ENCODE data around the gene CPNE5. TPM values are rescaled to one million over a fixed set of nuclear protein-coding genes. Genes with fewer than 3 reads are reported as not detected.
"Not testable (repeated sequence)": the region's sequence is repeated elsewhere in the genome, so short reads cannot be mapped to it uniquely, and the experiment has no call there.

Gene CPNE5
- total RNA-seq, 1 donor from 2014 or later = 6.9 TPM

DNA sequence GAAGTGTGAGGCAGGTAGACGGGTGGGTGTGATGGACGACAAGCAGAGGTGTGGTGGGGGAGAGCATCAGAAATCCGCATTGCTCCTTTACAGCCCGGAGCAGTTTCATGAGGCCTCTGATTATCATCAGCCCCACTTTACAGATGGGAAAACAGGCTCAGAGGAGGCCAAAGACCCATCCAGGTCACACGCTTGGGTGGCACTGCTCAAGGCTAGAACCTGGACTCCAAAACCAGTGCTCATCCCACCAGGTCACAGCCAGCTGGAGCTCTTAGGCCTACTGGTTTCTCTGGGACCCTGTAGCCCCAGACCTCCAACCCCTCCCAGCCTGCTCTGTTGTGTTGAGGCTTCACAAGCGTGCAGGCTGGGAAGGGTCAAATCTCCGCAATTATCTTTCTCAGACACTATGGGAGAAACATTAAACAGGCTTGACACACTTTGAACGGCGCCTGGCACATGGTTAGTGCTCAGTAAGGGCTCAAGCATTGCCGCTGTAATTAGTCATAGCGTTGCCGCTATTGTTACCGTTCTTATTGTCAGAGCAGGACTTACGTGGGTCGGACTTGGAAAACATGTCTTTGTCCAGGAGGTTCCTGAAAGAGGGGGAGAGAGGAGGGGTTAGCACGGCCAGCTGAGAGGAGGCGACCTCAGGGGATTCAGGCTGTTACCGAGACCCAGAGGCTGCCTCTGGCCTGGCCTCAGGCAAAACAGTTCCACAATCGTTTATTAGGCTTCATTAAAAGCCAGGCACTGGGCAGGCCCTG is 16.6 kb downstream of the CPNE5 start:
- ATAC-seq (peak; percentile 15), DNase-seq (ENCODE audit: low spot score) (no peak)
- intact Hi-C loops (cut with DNase I) = no loop called here

DNA sequence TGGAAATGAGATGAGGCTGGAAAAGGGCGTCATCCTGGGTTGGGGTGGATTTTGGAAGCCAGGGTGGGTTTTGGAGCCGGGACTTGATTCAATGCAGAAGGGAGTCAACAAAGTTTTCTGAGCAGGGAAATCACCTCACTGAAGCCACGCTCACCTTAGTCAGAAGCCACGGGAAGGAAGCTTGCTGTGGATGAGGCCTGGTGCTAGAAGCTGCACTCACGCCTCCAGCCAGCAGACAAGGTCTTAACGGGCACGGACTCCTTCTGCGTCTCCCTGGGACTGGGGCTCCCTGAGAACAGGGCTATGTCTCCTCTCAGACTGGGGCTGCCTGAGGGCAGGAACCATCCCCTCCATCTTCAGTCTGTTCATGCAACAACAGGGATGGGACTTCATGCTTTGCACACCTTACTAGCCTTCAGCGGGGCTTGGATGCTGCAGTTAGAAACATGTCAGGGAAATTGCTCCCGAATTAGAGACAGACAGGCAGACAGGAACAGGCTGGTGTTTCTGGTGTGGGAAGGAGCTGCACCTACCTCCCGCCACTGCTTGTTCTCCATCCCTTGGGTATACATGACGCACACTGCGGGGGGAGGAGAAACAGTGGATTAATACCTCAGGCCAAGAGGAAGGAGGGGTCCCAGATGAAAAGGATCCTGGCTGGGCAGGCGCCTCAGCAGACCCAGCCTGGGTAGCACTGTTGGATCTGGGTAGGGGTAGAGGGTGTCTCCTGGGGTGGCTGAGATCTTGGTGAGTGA is 17.5 kb downstream of the CPNE5 start:
- intact Hi-C loops (cut with DNase I) = no loop called here
- DNase-seq (ENCODE audit: low spot score) (no peak), ATAC-seq (no peak)

DNA sequence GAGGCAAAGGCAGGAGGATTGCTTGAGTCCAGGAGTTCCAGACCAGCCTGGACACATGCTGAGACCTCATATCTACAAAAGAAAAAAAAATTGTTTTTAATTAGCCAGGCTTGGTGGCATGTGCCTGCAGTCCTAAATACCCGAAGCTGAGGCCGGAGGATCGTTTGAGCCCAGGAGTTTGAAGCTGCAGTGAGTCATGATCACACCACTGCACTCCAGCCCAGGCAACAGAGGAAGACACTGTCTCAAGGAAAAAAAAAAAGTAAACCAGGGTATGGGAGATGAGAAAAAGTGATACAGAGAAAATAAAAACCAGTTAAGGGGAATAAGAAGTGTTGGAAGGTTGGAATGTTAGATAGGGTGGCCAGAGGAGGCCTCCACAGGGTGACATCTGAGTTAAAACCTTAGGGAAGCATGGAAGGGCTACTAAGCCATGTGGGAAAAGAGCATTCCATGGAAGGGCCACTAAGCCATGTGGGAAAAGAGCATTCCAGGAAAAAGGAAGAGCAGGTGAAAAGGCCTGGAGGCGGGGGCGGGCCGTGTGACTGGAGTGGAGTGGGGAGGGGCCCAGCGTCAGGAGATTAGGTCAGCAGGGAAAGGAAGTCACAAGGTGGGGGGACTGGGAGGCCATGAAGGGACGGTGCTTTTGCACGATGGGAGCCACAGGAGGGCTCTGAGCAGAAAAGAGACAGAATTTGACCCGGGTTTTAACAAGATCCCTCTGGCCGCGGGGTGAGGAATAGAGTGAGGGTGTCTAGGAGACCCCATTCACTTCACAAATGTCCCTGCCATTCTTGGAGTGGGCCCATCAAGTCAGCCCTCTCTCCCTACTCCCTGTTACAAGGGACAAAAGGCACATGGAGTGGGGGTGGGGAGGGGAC is 18.3 kb downstream of the CPNE5 start:
- intact Hi-C loops (cut with DNase I) = no loop called here
- ATAC-seq (no peak), DNase-seq (ENCODE audit: low spot score) (no peak)

DNA sequence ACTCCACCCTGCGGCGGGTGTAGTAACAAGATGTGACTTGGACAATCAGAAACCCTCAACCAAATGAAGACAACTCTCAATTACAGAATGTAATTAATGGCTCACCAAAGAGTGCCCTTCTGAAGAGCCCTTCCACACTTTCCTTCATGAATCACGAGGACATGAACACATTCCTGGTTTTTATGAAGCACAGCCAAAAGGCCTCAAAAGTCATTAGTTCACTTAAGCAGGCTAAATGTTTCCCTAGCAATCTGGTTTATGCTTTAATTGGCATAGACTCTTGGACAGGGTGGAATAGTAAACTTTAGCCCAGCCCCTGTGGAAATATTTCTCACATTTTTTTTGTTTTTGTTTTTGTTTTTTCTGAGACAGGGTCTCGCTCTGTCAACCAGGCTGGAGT is 20.5 kb downstream of the CPNE5 start:
- ATAC-seq (peak; percentile 47), DNase-seq (ENCODE audit: low spot score) (no peak)
- intact Hi-C loops (cut with DNase I) = no loop called here

DNA sequence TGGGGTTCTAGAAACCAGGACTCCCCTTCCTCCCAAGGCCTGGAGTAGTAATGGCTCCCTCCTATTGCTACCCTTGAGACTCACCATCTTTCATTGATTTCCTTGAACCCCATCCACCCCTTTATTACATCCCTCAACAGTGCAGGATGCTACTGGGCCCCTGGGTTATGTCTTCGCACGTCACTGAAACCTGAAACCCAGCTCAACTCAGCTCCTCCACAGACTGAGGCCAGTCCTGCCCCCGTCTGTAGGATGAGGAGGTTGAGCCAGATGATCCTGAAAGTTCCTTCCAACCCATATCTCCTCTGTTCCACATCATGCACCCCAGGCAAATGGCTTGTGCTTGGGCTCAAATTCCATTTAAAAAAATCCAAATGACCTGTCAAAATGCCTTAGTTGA is 21.4 kb downstream of the CPNE5 start:
- ATAC-seq (no peak), DNase-seq (ENCODE audit: low spot score) (no peak)
- intact Hi-C loops (cut with DNase I) = no loop called here

DNA sequence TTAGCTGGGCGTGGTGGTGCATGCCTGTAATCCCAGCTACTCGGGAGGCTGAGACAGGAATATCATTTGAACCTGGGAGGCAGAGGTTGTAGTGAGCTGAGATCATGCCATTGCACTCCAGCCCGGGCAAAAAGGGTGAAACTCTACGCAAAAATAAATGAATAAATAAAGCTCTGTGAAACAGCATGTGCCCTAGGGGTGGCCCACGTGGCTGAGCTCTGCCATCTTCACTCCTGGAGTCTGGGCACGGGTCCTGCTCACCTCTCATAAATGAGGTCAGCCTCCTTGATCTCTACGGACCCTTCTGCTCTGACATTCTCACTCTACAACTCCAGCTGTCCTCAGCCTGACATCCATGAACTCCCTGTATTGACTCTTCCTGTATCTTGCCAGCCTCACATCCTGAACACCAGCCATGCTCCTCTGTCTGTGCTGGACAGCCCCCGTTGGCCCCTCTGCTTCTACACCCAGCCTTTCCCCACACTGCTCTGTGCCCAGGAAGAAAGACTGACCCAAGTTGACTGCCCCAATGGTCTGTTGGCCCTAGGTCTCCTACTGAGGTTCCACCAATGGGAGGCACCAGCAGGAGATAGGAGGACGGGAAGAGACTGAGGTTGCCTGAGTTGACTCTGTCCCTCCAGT is 21.9 kb downstream of the CPNE5 start:
- intact Hi-C loops (cut with DNase I) = no loop called here
- ATAC-seq (no peak), DNase-seq (ENCODE audit: low spot score) (no peak)

DNA sequence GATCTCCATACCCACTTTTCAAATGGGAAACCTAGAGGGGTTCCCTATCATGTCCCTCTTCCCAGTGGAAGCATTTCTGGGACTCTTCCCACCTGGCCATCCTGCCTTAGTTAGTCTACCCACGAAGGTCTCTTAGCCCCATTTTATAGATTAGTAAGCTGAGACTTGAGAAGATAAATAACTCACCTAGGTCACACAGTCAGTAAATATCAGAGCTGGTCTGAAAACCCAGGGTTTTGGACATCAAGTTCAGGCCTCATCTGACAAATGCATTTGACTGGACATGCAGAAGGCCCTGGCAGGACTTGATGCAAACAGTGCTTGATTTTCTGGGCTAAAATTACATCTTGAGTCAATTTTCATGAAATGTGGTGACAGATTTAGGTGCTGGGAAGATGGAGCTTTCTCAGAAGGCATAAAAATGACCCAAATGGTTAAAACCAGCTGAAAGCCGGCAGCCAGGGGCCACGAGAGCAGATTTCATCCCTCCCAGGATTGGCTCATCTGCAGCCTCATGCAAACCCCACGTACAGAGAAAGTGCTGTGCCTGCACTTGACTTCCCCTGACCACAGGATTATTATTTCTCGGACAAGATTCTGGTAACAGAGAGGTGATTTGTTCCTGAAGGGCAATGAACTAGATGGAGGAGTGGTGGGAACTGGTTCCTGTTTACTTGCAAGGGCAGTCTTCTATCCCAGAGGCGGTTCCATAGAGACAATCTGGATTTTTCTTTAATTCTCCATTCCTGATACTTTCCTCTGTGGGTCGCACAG is 23.1 kb downstream of the CPNE5 start:
- no peak for DNase-seq (ENCODE audit: low spot score)
- ATAC-seq = no peak
- intact Hi-C loops (cut with DNase I) = no loop called here

DNA sequence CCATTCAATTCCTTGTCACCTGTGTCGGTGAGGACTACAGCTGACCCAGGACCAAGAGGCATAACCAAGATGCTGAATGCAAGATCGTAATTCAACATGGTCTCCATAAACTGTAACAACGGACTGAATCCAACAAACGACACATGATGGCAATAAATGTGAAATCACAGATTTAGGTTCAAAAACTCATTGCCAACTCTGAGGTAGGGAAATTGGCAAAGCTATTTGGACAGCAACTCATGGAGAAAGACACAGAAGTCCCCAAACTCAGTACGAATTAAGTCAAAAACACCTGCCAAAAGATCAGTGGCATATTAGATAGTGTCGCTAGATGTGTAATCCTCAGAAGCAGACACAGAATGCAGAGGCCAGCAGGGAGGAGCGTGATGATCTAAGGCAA is 25.0 kb downstream of the CPNE5 start:
- intact Hi-C loops (cut with DNase I) = no loop called here
- ATAC-seq (no peak), DNase-seq (ENCODE audit: low spot score) (no peak)

DNA sequence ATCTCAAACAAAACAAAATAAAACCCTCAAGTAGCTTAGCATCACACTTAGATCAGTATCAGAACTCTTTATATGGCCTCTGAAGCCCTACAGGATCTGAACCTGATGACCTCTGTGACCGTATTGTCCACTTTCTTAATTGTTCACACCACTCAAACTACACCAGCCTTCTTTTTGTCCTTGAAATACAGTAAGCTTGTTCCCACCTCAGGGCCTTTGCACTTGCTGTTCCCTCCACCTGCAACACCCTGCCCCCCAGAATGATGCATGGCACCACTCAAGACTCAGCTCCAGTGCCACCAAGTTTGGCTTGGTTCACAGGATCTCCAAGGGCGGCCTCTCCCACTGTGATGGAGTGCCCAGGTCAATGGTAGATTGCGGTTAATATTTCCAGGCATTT is 25.7 kb downstream of the CPNE5 start:
- intact Hi-C loops (cut with DNase I) = no loop called here

DNA sequence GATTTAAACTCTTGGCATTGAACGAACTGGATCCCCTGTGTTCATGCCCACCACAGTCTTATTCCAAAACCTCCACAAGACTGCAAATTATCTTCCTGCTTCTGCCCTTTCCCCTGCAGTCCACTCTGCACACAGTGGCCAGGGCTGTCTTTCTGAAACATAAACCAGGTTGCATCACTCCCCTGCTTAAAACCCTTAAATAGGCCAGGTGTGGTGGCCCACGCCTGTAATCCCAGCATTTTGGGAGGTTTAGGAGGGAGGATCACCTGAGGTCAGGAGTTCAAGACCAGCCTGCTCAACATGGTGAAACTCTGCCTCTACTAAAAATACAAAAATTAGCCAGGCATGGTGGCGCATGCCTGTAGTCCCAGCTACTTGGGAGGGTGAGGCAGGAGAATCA is 26.2 kb downstream of the CPNE5 start:
- ATAC-seq; DNase-seq (ENCODE audit: low spot score); intact Hi-C loops (cut with DNase I): not testable (repeated sequence)

More for the DNA sequence above, 25.7 kb downstream of the CPNE5 start:
- ATAC-seq = no peak
- DNase-seq (ENCODE audit: low spot score) = no peak

DNA sequence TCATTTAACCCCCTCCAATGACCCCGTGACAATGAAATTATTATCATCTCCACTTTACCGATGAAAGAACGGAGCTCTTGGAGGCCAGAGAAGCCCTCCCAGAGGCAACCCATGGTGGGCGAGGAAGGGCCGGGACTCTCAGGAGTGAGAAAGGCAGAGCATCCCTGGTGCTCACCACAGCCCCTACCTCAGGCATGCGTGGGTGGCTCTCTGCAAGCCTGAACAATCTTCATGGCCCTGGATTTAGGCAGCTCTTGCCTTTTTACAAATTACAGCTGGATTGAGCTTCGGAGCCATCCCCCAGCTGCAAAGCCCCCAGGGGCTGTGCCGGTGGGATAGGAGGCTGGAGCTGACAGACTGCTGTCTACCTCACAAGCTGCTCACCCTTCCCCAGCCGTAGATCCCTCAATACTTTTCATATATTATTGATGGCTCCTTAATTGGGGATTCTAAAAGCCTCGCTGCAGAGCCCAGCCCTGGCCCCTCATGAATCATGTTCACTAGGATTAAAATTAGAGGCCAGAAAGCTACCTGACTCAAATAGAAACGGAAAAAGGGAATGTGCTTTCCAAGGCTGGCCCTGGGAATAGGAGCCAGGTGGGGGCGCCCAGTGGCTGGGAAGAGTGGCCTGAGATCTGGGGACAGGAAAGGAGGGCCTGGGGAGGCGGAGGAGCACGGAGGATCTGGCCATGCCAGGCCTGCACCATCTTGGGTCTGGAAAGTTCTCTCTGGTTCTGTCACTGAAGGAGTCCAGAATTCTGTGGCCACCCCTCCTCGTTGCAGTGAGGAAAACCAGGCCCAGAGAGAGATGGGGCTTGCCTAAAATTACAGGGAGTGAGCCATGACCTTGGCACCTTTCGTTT is 29.1 kb downstream of the CPNE5 start:
- intact Hi-C loops (cut with DNase I) = no loop called here
- DNase-seq (ENCODE audit: low spot score) (no peak), ATAC-seq (no peak)

DNA sequence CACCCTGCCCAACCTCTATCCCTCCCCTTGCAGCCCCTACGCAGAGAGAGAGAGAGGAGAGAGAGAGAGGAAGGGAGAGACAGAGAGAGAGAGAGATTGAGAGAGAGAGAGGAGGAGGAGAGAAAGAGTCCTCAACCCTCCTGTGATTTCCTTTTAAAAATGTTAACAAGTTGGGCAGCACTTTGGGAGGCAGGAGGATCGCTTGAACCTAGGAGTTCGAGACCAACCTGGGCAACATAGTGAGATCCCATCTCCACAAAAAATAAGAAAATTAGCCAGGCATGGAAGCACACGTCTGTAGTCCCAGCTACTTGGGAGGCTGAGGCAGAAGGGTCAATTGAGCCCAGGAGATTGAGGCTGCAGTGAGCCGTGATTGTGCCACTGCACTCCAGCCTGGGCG is 30.1 kb downstream of the CPNE5 start:
- DNase-seq (ENCODE audit: low spot score) (no peak), ATAC-seq (no peak)
- intact Hi-C loops (cut with DNase I) = no loop called here

DNA sequence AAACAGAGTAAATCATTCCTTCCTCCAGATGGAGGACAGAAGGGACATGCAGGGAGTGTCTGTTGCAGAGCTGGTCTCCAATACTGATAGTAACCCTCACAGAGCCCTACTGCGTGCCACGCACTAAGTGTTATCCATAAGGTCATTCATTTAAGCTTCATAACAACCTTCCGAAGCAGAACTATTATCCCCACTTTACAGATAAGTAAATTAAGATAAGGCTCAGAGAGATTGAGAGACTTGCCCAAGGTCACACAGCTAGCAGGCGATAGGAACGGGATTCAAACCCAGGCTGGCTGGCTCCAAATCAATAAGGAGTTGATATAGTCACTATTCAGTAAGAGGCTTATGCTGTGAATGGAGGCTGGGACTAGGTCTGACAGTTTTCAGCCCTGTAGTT is 30.6 kb downstream of the CPNE5 start:
- no peak for ATAC-seq
- intact Hi-C loops (cut with DNase I) = no loop called here
- DNase-seq (ENCODE audit: low spot score) = no peak

DNA sequence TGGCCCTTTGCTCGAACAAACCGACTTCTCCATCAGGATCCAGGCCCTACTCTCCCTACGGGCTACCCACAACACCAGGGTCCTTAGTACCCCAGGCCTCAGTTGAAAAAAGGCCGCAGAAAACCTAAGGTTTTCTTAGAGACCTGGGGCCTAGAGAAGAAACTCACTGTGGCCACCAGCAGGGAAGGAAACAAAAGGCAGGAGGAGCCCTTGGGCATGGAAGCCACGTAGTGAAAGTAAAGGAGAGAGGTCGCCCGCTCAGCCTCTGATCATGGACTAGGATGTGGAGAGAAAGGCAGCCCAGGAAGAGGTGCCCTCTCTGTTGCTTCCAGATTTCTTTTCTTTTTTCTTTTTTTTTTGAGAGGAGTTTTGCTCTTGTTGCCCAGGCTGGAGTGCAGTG is 31.5 kb downstream of the CPNE5 start:
- DNase-seq (ENCODE audit: low spot score) (no peak), ATAC-seq (no peak)
- intact Hi-C loops (cut with DNase I) = no loop called here

DNA sequence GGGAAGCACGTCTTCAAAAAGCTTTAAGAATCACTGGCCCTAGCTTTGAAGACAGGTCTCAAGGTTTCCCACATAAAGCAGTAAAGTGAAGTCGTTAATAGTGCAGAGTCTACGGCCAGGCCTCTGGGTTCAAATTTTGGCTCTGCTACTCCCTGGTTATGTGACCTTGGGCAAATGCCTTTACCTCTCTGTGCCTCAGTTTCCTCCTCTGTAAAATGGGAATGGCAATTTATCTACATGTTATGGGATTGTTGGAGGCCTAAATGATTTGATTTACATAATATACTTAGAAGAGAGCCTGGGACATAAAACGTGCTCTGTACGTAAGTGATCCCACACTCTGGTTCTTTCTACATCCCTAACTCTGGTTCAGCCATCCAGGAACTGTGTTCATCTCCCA is 32.1 kb downstream of the CPNE5 start:
- intact Hi-C loops (cut with DNase I) = no loop called here
- no peak for DNase-seq (ENCODE audit: low spot score)
- ATAC-seq = no peak

DNA sequence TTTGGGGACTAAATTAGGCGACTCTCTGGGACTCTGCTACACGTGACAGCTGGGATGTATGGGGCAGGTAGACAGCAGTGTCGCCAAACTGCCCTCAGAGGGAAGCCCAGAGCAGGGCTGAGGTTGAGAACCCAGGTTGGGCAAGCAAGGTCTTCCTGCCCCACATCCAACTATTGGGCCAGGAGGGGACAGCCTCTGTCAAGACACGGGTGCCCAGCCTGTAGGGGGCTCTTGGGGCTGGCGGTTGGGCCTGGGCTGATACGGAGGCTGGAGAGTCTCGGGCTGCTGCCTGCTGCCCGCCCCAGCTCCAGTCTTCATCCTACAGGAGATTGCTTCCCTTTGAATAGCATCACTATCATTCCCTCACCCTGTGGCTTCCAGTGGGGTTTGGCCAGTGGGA is 33.3 kb downstream of the CPNE5 start:
- ATAC-seq (no peak), DNase-seq (ENCODE audit: low spot score) (no peak)
- intact Hi-C loops (cut with DNase I) = no loop called here

DNA sequence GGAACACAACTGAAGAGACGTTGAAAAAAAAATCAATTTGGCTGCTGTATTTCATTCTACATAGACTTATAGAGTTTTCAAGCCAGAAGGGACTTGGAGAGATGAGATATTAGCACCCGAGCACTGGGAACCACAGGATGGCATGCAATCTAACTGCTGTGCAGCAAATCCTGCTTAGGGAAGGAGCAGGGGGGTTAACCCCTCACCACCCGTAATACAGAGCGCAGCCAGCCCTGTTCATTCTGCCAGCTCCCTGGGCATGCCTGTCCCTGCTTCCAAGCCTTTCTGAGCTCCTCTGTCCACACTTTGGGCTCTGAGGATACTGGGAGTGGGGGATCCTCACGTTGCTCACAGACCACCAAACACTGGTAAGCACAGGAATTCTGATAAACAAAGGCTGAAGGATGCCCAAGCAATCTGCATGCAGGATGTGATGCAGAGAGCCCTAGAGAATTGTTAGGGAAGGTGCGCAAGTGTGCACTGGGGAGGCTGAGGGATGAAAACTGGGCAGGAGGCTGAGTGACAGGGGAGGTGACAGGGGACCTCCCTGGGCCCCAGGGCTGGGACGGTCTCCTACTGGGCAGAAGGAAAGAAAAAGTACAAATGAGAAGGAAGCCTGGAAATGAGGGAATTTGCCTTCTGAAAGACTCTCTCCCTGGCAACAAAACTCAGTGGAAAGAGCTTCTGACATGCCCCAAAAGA is 34.0 kb downstream of the CPNE5 start:
- no peak for ATAC-seq
- intact Hi-C loops (cut with DNase I) = no loop called here
- DNase-seq (ENCODE audit: low spot score) = no peak
